Skeletal muscle tissue (tissue), 4 donors: ENCODE measurements around the gene ZIC1. TPM values are rescaled to one million over a fixed set of nuclear protein-coding genes. Genes with fewer than 3 reads are reported as not detected.

Experiments used
- H3K27ac ChIP-seq: one replicate; pipeline ENCODE4 v1.7.0; 2013; ENCODE audit warnings: mild to moderate bottlenecking, low read depth, low read length, inconsistent platforms
- H3K27me3 ChIP-seq, 3 donors: one replicate each; pipeline ENCODE4 v1.7.0; 2013; ENCODE audit warnings: low read length in 3 of 3; ENCODE audit not compliant: control insufficient read depth in 3 of 3, insufficient read depth in 3 of 3
- H3K36me3 ChIP-seq, 3 donors: one replicate each; pipeline ENCODE4 v1.7.0; 2013; ENCODE audit warnings: low read length in 3 of 3; ENCODE audit not compliant: control insufficient read depth in 3 of 3, insufficient read depth in 3 of 3
- H3K4me1 ChIP-seq, 3 donors: one replicate each; pipeline ENCODE4 v1.7.0; 2013; ENCODE audit warnings: low read length in 3 of 3, mild to moderate bottlenecking in 3 of 3; ENCODE audit not compliant: control insufficient read depth in 3 of 3, insufficient read depth in 3 of 3
- H3K4me3 ChIP-seq, 3 donors: one replicate each; pipeline ENCODE4 v1.7.0; 2013; ENCODE audit warnings: low read length in 3 of 3
- H3K9ac ChIP-seq, 3 donors: one replicate each; pipeline ENCODE4 v1.7.0; 2013; ENCODE audit warnings: low read length in 3 of 3, mild to moderate bottlenecking in 3 of 3, moderate library complexity in 2 of 3, low read depth in 1 of 3
- H3K9me3 ChIP-seq, 3 donors: one replicate each; pipeline ENCODE4 v1.7.0; 2013; ENCODE audit warnings: low read length in 3 of 3; ENCODE audit not compliant: control insufficient read depth in 3 of 3
- total RNA-seq: library from RNA; depleted of rRNA; stranded (reverse); fragments of >200 nt; gene quantifications from one replicate; pipeline ENCODE4 v1.2.3, GENCODE V29; 2014
- donor health status: Osteomylitis.

Gene ZIC1
- total RNA-seq, 1 donor from 2014 or later: 8.4 TPM

- Histone ChIP-seq H3K4me1 (peaks cover 0 to 5% (median 0%) of the 10 kb centered on the region in 3 donors), H3K4me3 (no peak overlapping the region), H3K36me3 (no peaks in the 10 kb centered on the region), H3K27ac (no peak overlapping the region), H3K27me3 (peaks cover 16 to 52% (median 30%) of the 10 kb centered on the region in 3 donors), H3K9me3 (no peaks in the 10 kb centered on the region), H3K9ac (no peak overlapping the region)
These were observed 5.7 kb upstream of the ZIC1 start for GRCh38 chr3:147403511-147403910.

GRCh38 chr3:147404000-147404799 lies 5.0 kb upstream of the ZIC1 start:
- Histone ChIP-seq H3K9me3 (no peaks in the 10 kb centered on the region), H3K9ac (no peak overlapping the region), H3K27me3 (peaks cover 20 to 54% (median 34%) of the 10 kb centered on the region in 3 donors), H3K36me3 (no peaks in the 10 kb centered on the region), H3K27ac (no peak overlapping the region), H3K4me1 (peaks cover 0 to 5% (median 0%) of the 10 kb centered on the region in 3 donors), H3K4me3 (no peak overlapping the region)

GRCh38 chr3:147404800-147405230 lies 4.3 kb upstream of the ZIC1 start:
- H3K4me3 ChIP-seq: no peak overlapping the region
- H3K27me3 ChIP-seq: peaks cover 24 to 60% (median 39%) of the 10 kb centered on the region in 3 donors
- H3K27ac ChIP-seq: no peak overlapping the region
- no peak overlapping the region for H3K9ac ChIP-seq
- no peaks in the 10 kb centered on the region for H3K36me3 ChIP-seq
- H3K4me1 ChIP-seq: peaks cover 0 to 10% (median 2%) of the 10 kb centered on the region in 3 donors
- H3K9me3 ChIP-seq: no peaks in the 10 kb centered on the region

DNA sequence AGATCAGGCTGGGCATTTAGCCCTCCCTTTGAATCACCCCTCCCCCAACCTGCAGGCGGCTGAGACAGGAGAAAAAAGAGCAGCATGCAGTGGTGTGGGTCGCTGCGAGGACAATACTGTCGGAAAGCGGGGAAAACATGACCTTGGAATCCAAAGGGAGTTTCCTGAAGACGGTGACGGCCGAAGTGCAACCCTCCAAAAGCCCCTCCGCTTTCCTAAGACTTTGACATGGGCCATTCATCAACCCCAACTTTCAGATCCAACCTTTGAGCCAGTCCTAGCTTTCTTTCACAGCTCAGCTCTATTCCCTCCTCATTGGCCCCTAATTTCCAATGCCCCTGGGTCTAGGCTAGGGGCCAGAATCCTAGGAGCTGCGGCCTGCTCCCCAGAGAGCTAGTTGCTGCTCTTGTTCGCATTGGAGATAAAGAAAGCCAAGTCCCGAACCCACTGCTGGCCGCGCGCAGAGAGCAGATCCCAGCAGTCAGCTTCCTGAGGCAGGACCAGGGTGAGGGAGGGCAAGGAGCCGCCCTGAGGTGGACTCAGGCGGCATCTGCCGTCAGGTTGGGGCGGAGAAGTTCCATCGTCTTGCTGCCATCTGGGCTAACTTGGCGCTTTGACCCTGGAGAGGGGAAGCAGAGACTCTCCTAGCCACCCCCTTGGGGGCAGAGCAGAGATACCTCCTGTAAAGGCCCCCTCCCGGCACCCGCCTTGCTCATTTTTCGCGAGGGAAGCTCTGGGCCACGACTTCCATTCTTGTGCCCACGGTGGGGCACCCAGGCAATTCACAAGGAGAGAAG lies 3.7 kb upstream of the ZIC1 start:
- Histone ChIP-seq H3K9ac (no peak overlapping the region), H3K36me3 (no peaks in the 10 kb centered on the region), H3K9me3 (no peaks in the 10 kb centered on the region), H3K4me1 (peaks cover 5 to 11% (median 6%) of the 10 kb centered on the region in 3 donors), H3K4me3 (no peak overlapping the region), H3K27me3 (peaks cover 28 to 63% (median 44%) of the 10 kb centered on the region in 3 donors), H3K27ac (no peak overlapping the region)

- no peak within 1 kb of the TSS for H3K27ac ChIP-seq
- peaks cover 11 to 20% (median 13%) of the 10 kb centered on the region in 3 donors for H3K4me1 ChIP-seq
- H3K27me3 ChIP-seq: peaks cover 37 to 68% (median 52%) of the 10 kb centered on the region in 3 donors
- no peaks in the 10 kb centered on the region for H3K9me3 ChIP-seq
- peak within 1 kb of the TSS in 1 of 3 donors; percentile 66 for H3K9ac ChIP-seq
- no peaks in the 10 kb centered on the region for H3K36me3 ChIP-seq
- H3K4me3 ChIP-seq: no peak within 1 kb of the TSS
These were observed 2.9 kb upstream of the ZIC1 start, which contains the start of gene ZIC4 for GRCh38 chr3:147406028-147406931. ZIC4 (minus strand) TSS chr3:147406543; CDS start chr3:147402797, 3,746 bp downstream.

DNA sequence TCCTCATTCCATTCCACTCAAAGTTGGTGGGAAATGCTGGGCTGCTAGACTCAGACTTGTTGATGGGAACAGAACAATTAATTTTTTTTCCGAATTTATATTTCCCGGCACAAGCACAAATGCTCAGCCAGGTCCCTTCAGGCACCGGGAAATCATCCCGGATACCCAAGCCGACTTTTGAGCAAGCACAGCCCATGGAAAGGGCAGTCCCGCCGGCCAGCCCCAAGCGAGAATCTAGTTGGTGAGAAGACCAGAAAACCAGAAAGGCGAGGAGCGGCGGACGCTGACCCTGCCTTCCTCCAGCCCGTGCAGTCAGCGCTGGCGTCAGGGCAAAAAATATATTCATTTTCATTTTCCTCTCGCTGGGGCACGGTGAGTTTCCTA lies 2.1 kb upstream of the ZIC1 start:
- no peaks in the 10 kb centered on the region for H3K36me3 ChIP-seq
- H3K4me3 ChIP-seq: no peak overlapping the region
- H3K9ac ChIP-seq: peak overlapping the region in 1 of 3 donors; percentile 66
- peaks cover 13 to 22% (median 14%) of the 10 kb centered on the region in 3 donors for H3K4me1 ChIP-seq
- no peaks in the 10 kb centered on the region for H3K9me3 ChIP-seq
- peaks cover 39 to 68% (median 56%) of the 10 kb centered on the region in 3 donors for H3K27me3 ChIP-seq
- no peak overlapping the region for H3K27ac ChIP-seq

DNA sequence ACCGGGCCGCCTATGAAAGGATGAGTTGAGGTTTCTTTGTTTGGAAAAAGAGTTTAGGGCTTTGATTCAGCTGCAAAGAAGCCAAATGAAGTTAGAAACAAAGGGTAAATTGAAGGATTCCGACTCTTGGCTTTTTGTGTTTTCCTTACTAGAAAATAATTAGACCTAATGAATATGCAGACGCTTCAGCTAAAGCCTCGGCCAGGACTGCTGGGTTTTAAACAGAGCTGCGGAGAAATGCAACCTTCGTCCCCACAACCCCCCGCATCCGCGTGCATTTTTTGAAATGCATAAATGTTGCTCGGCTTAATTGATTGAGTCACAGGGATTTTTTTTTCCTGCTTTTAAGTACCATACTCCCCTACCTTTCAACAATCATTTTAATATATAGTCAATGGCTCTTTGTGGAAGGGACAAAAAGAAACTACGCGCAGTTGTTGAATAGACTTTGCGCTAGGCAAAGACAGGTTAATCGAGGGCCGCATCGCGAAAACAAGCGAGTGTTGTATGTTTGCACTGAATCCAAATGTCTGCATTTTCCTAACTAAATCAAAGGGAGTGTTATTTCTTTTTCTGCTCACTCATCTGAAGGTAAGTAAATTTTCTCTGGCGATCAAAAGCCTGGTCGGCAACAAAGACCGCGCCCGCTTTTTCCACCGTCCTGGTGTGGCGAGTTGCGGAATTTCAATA lies 1.5 kb upstream of the ZIC1 start:
- peak overlapping the region in 1 of 3 donors; percentile 72 for H3K9ac ChIP-seq
- peaks cover 13 to 22% (median 14%) of the 10 kb centered on the region in 3 donors for H3K4me1 ChIP-seq
- no peaks in the 10 kb centered on the region for H3K36me3 ChIP-seq
- no peak overlapping the region for H3K27ac ChIP-seq
- H3K27me3 ChIP-seq: peaks cover 36 to 71% (median 60%) of the 10 kb centered on the region in 3 donors
- no peak overlapping the region for H3K4me3 ChIP-seq
- no peaks in the 10 kb centered on the region for H3K9me3 ChIP-seq

DNA sequence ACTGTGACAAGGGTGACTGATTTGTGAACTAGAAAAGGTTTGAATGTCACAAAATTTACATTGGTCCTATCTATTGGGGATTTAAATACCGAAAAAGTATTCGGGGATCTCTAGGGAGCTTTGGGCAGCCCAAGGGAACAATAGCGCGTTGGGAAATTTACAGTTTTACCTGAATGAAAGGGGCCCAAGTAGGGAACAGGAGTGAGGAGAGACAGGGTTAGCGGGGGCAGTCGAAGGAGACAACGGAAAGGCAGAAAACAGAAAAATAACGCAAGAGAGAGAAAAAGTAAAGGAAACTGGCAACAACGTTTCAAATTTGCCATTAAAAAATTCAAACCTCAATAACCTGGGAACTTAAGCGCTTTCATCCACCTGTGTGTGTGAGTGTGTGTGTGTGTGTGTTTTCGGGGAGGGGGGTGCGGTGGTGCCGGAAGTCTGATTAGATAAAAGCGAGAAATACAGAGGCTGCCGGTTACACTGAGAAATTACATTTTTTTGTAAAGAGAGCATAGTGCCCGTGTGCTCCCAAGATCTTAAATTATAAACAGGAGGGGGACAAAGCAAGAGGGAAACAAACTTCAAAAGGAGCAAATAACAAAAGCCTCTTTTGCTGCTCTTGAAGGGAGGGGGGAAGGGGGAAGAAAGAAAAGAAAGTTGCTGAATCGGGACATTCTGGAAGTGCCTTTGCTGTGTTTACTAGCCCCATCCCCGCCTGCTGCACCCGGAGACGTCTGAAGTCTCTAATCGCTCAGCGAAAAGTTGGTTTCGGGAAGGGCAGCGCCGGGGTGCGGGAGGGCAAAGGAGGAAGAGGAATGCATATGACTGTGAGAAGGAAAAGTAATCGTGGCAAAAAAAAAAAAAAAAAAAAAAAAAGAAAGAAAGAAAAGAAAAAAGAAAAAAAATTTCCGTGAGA lies 721 bp upstream of the ZIC1 start:
- no peak overlapping the region for H3K27ac ChIP-seq
- peak overlapping the region in 2 of 3 donors; percentile 52 to 72 for H3K9ac ChIP-seq
- peaks cover 0 to 2% (median 0%) of the 10 kb centered on the region in 3 donors for H3K36me3 ChIP-seq
- H3K9me3 ChIP-seq: no peaks in the 10 kb centered on the region
- H3K27me3 ChIP-seq: peaks cover 42 to 78% (median 68%) of the 10 kb centered on the region in 3 donors
- H3K4me3 ChIP-seq: peak overlapping the region; percentile 43 to 91 (median 76)
- peaks cover 14 to 22% (median 16%) of the 10 kb centered on the region in 3 donors for H3K4me1 ChIP-seq
